HepG2 (cell line): ENCODE results near the gene HSD17B8. TPM values are rescaled to one million over a fixed set of nuclear protein-coding genes. Genes with fewer than 3 reads are reported as not detected.
A peak's percentile ranks its signal among the peaks of the same experiment; 100 is the strongest.

Source experiments
- MTF2 ChIP-seq: sonication (generic); formaldehyde crosslinking; IDR thresholded peaks from 2 replicates; pipeline ENCODE4 v1.5.0; 2020; ENCODE audit warnings: missing genetic modification reagents, borderline replicate concordance
- PATZ1 ChIP-seq: sonication (generic); formaldehyde crosslinking; IDR thresholded peaks from 2 replicates; pipeline ENCODE4 v1.4.0; 2020; ENCODE audit warnings: missing genetic modification reagents
- PRDM10 ChIP-seq: sonication (generic); formaldehyde crosslinking; IDR thresholded peaks from 2 replicates; pipeline ENCODE4 v1.4.0; 2020; ENCODE audit warnings: low read depth, missing genetic modification reagents
- RNF2 ChIP-seq: fragments of 450-650 bp; conservative IDR thresholded peaks from 2 replicates; pipeline ENCODE4 v1.6.1; 2016; ENCODE audit warnings: low read depth
- SALL1 ChIP-seq: sonication (generic); formaldehyde crosslinking; IDR thresholded peaks from 2 replicates; pipeline ENCODE4 v1.8.0; 2022; ENCODE audit warnings: mild to moderate bottlenecking, missing genetic modification reagents
- ZFP36L2 ChIP-seq: sonication (generic); formaldehyde crosslinking; IDR thresholded peaks from 2 replicates; pipeline ENCODE4 v1.4.0; 2020; ENCODE audit warnings: missing genetic modification reagents
- ZNF407 ChIP-seq: sonication (generic); formaldehyde crosslinking; IDR thresholded peaks from one replicate; pipeline ENCODE4 v1.5.1; 2020; ENCODE audit warnings: mild to moderate bottlenecking, missing genetic modification reagents; ENCODE audit errors: not compliant biosample characterization
- polyA plus RNA-seq, 8 experiments: library from polyadenylated mRNA; depleted of rRNA in 3 of 8; stranded (reverse) in 7 of 8; unstranded in 1 of 8; fragments of >200 nt; fragmentation: Illumina TruSeq in 4 of 8; extraction: Trizol in 4 of 8; gene quantifications; 2 replicates each; pipeline versions ENCODE4 v1.2.1 to v1.2.3, GENCODE V29; 2011 to 2016; ENCODE audit warnings: low read depth in 4 of 8, missing spikeins in 1 of 8, mixed read lengths in 1 of 8; ENCODE audit not compliant: insufficient read depth in 1 of 8
- total RNA-seq, 5 experiments: library from RNA; depleted of rRNA; stranded (reverse); fragments of >200 nt; fragmentation: Illumina TruSeq; extraction: Trizol; gene quantifications; 2 replicates each; pipeline ENCODE4 v1.2.3, GENCODE V29; 2016; ENCODE audit warnings: low read depth in 1 of 5

The HSD17B8 gene
- total and polyA plus RNA-seq, 2 of the 13 experiments (the other 11 are each of a cell fraction or from before 2014, with no cell fraction given): 12.6 to 20.1 TPM

GRCh38 chr6:33161354-33162331 lies 42.8 kb upstream of the HSD17B8 start (continued):
- peak; percentile 71 for TF ChIP-seq ZNF407 (CRISPR knock-in tag)
- peak; percentile 76 for TF ChIP-seq SALL1
- TF ChIP-seq ZFP36L2 (CRISPR knock-in tag): no peak
- peak; percentile 48 for TF ChIP-seq MTF2 (CRISPR knock-in tag)
- TF ChIP-seq PATZ1: peak; percentile 38; the same call in 1 of the 2 replicates
- TF ChIP-seq RNF2: no peak; the same call in 1 of the 2 replicates
- TF ChIP-seq PRDM10 (CRISPR knock-in tag): peak; percentile 36; the same call in 1 of the 2 replicates
